Nephron (organoid): ENCODE results near the gene EIF3I.

Source experiments
- H3K27ac Mint-ChIP-seq, 3 experiments: 2 replicates each; pipeline ENCODE4 v1.8.0; 2020; ENCODE audit warnings: mixed read lengths in 3 of 3, mild to moderate bottlenecking in 2 of 3, moderate library complexity in 1 of 3
- H3K27me3 Mint-ChIP-seq: 2 replicates; pipeline ENCODE4 v1.8.0; 2021; ENCODE audit warnings: low read depth, mild to moderate bottlenecking, moderate library complexity, mixed read lengths
- H3K36me3 Mint-ChIP-seq: 2 replicates; pipeline ENCODE4 v1.8.0; 2020; ENCODE audit warnings: low read depth, mixed read lengths
- H3K4me1 Mint-ChIP-seq: 2 replicates; pipeline ENCODE4 v1.8.0; 2020; ENCODE audit warnings: mixed read lengths
- H3K4me3 Mint-ChIP-seq, 3 experiments: 2 replicates each; pipeline ENCODE4 v1.8.0; 2020; ENCODE audit warnings: mild to moderate bottlenecking in 3 of 3, mixed read lengths in 3 of 3, moderate library complexity in 2 of 3
- H3K9me3 Mint-ChIP-seq: 2 replicates; pipeline ENCODE4 v1.8.0; 2020; ENCODE audit warnings: mixed read lengths
- CTCF ChIP-seq, 3 experiments: fragments of 200-600 bp; sonication (generic); IDR thresholded peaks; one replicate each; pipeline ENCODE4 v1.5.0; 2021; ENCODE audit warnings: antibody characterized with exemption in 3 of 3; ENCODE audit not compliant: unreplicated experiment in 3 of 3

Gene EIF3I

GRCh38 chr1:32269744-32270143 is 47.5 kb downstream of the EIF3I start:
- Mint-ChIP-seq H3K4me1 (peaks cover 17% of the 10 kb centered on the region), H3K27ac (no peak overlapping the region), H3K36me3 (no peaks in the 10 kb centered on the region), H3K9me3 (no peaks in the 10 kb centered on the region), H3K27me3 (peaks cover 8% of the 10 kb centered on the region), H3K4me3 (no peak overlapping the region)
- no peak for TF ChIP-seq CTCF (IDR thresholded peaks at IDR 0.05; ENCODE audit: unreplicated experiment in 3 of 3)

GRCh38 chr1:32272557-32273390 is 50.6 kb downstream of the EIF3I start:
- no peak for TF ChIP-seq CTCF (IDR thresholded peaks at IDR 0.05; ENCODE audit: unreplicated experiment in 3 of 3)
- Mint-ChIP-seq H3K36me3 (no peaks in the 10 kb centered on the region), H3K4me1 (peaks cover 17% of the 10 kb centered on the region), H3K27ac (peak overlapping the region; percentile 75 to 88 (median 84)), H3K4me3 (no peak overlapping the region), H3K9me3 (no peaks in the 10 kb centered on the region), H3K27me3 (peaks cover 13% of the 10 kb centered on the region)

- Mint-ChIP-seq H3K4me1 (peaks cover 17% of the 10 kb centered on the region), H3K27me3 (peaks cover 13% of the 10 kb centered on the region), H3K4me3 (peak overlapping the region in 2 of 3 experiments; percentile 3 to 18), H3K36me3 (no peaks in the 10 kb centered on the region), H3K9me3 (no peaks in the 10 kb centered on the region), H3K27ac (peak overlapping the region; percentile 75 to 88 (median 84))
- TF ChIP-seq CTCF (IDR thresholded peaks at IDR 0.05; ENCODE audit: unreplicated experiment in 3 of 3), result no peak
These were observed 51.4 kb downstream of the EIF3I start for GRCh38 chr1:32273391-32274208.

GRCh38 chr1:32274646-32275340 is 52.6 kb downstream of the EIF3I start:
- TF ChIP-seq CTCF (IDR thresholded peaks at IDR 0.05; ENCODE audit: unreplicated experiment in 3 of 3), result no peak
- Mint-ChIP-seq H3K4me3 (no peak overlapping the region), H3K27me3 (peaks cover 13% of the 10 kb centered on the region), H3K36me3 (no peaks in the 10 kb centered on the region), H3K4me1 (peaks cover 17% of the 10 kb centered on the region), H3K9me3 (no peaks in the 10 kb centered on the region), H3K27ac (peak overlapping the region in 1 of 3 experiments; percentile 84)

- TF ChIP-seq CTCF (IDR thresholded peaks at IDR 0.05; ENCODE audit: unreplicated experiment in 3 of 3), result no peak
- H3K9me3 Mint-ChIP-seq, result no peaks in the 10 kb centered on the region
- no peaks in the 10 kb centered on the region for H3K36me3 Mint-ChIP-seq
- no peak overlapping the region for H3K27ac Mint-ChIP-seq
- no peak overlapping the region for H3K4me3 Mint-ChIP-seq
- peaks cover 17% of the 10 kb centered on the region for H3K4me1 Mint-ChIP-seq
- peaks cover 13% of the 10 kb centered on the region for H3K27me3 Mint-ChIP-seq
These were observed 53.2 kb downstream of the EIF3I start for GRCh38 chr1:32275424-32275823.
